Trophoblast cell (in vitro differentiated cells and primary cell): Measurements from ENCODE around the gene CRYBG1.

Source experiments
- DNase-seq, 2 donors: peaks; one replicate each; pipeline ENCODE4 v3.0.0-alpha.2; 2016
- H2AFZ ChIP-seq: 2 replicates; pipeline ENCODE4 v1.6.1; 2013; ENCODE audit warnings: low read length, moderate library complexity, mild to moderate bottlenecking; ENCODE audit not compliant: insufficient read depth, poor library complexity
- H2AK5ac ChIP-seq: 2 replicates; pipeline ENCODE4 v1.6.1; 2013; ENCODE audit warnings: mild to moderate bottlenecking, low read length
- H2BK120ac ChIP-seq: 2 replicates; pipeline ENCODE4 v1.6.1; 2013; ENCODE audit warnings: low read length, mild to moderate bottlenecking, moderate library complexity; ENCODE audit not compliant: insufficient read depth, poor library complexity
- H2BK12ac ChIP-seq: 2 replicates; pipeline ENCODE4 v1.6.1; 2013; ENCODE audit warnings: mild to moderate bottlenecking, low read length, moderate library complexity
- H2BK5ac ChIP-seq: 2 replicates; pipeline ENCODE4 v1.6.1; 2013; ENCODE audit warnings: low read length, low read depth, moderate library complexity, mild to moderate bottlenecking; ENCODE audit not compliant: poor library complexity
- H3K14ac ChIP-seq: 2 replicates; pipeline ENCODE4 v1.6.1; 2013; ENCODE audit warnings: mild to moderate bottlenecking, low read length
- H3K18ac ChIP-seq: 2 replicates; pipeline ENCODE4 v1.6.1; 2013; ENCODE audit warnings: mild to moderate bottlenecking, low read length
- H3K23ac ChIP-seq: 2 replicates; pipeline ENCODE4 v1.6.1; 2013; ENCODE audit warnings: low read length
- H3K27ac ChIP-seq: 2 replicates; pipeline ENCODE4 v1.5.1; 2013; ENCODE audit warnings: low read depth, mild to moderate bottlenecking, inconsistent platforms, low read length, moderate library complexity
- H3K27me3 ChIP-seq: 2 replicates; pipeline ENCODE4 v1.6.1; 2013; ENCODE audit warnings: inconsistent platforms, mild to moderate bottlenecking, low read length, moderate library complexity; ENCODE audit not compliant: insufficient read depth
- H3K36me3 ChIP-seq, 2 experiments: 1 replicate in 1 of 2; 2 replicates in 1 of 2; pipeline ENCODE4 v1.6.1; 2013; ENCODE audit warnings: low read length in 2 of 2, mild to moderate bottlenecking in 2 of 2, moderate library complexity in 1 of 2; ENCODE audit not compliant: insufficient read depth in 2 of 2, control insufficient read depth in 1 of 2
- H3K4ac ChIP-seq: 2 replicates; pipeline ENCODE4 v1.6.1; 2013; ENCODE audit warnings: low read depth, mild to moderate bottlenecking, low read length, moderate library complexity
- H3K4me1 ChIP-seq, 2 experiments: 1 replicate in 1 of 2; 2 replicates in 1 of 2; pipeline ENCODE4 v1.6.1; 2013; ENCODE audit warnings: low read length in 2 of 2, mild to moderate bottlenecking in 2 of 2, moderate library complexity in 1 of 2; ENCODE audit not compliant: insufficient read depth in 2 of 2, control insufficient read depth in 1 of 2
- H3K4me2 ChIP-seq: 2 replicates; pipeline ENCODE4 v1.6.1; 2013; ENCODE audit warnings: inconsistent platforms, mild to moderate bottlenecking, low read length, moderate library complexity
- H3K4me3 ChIP-seq: 2 replicates; pipeline ENCODE4 v1.5.1; 2013; ENCODE audit warnings: mild to moderate bottlenecking, low read depth, low read length, inconsistent platforms
- H3K79me1 ChIP-seq: one replicate; pipeline ENCODE4 v1.6.1; 2013; ENCODE audit warnings: low read length
- H3K79me2 ChIP-seq: 2 replicates; pipeline ENCODE4 v1.6.1; 2013; ENCODE audit warnings: low read length, mild to moderate bottlenecking; ENCODE audit not compliant: control insufficient read depth, insufficient read depth, poor library complexity
- H3K9ac ChIP-seq: 2 replicates; pipeline ENCODE4 v1.6.1; 2013; ENCODE audit warnings: mild to moderate bottlenecking, low read length
- H3K9me3 ChIP-seq: 2 replicates; pipeline ENCODE4 v1.6.1; 2013; ENCODE audit warnings: low read depth, mild to moderate bottlenecking, control low read depth, inconsistent platforms, low read length; ENCODE audit not compliant: insufficient read depth
- H4K12ac ChIP-seq: 2 replicates; pipeline ENCODE4 v1.6.1; 2013; ENCODE audit warnings: low read depth, mild to moderate bottlenecking, low read length, moderate library complexity
- H4K8ac ChIP-seq: 2 replicates; pipeline ENCODE4 v1.6.1; 2013; ENCODE audit warnings: low read depth, mild to moderate bottlenecking, low read length, moderate library complexity
- H4K91ac ChIP-seq: one replicate; pipeline ENCODE4 v1.6.1; 2013; ENCODE audit warnings: low read depth, mild to moderate bottlenecking, low read length, moderate library complexity
- WGBS: extraction: QIAGEN DNeasy Blood & Tissue Kit; methylation state at CpG from one replicate; pipeline ENCODE4 v1.1.7; 2013; ENCODE audit warnings: missing lambda C conversion rate; ENCODE audit not compliant: insufficient read length, insufficient coverage; ENCODE audit errors: extremely low coverage; 5-methylcytosine and 5-hydroxymethylcytosine counted together

CRYBG1 gene

GRCh38 chr6:106614166-106614565 is 253.6 kb downstream of the CRYBG1 start:
- no peak for DNase-seq
- no peak overlapping the region for H3K14ac ChIP-seq
- H2AFZ ChIP-seq, result no peak overlapping the region
- no peak overlapping the region for H3K18ac ChIP-seq
- no peak overlapping the region for H3K23ac ChIP-seq
- H3K27me3 ChIP-seq, result no peaks in the 10 kb centered on the region
- no peak overlapping the region for H3K4me3 ChIP-seq
- no peak overlapping the region for H2BK120ac ChIP-seq
- no peak overlapping the region for H2BK12ac ChIP-seq
- H2AK5ac ChIP-seq, result no peak overlapping the region
- no peaks in the 10 kb centered on the region for H3K36me3 ChIP-seq
- no peak overlapping the region for H3K27ac ChIP-seq
- no peak overlapping the region for H4K8ac ChIP-seq
- no peaks in the 10 kb centered on the region for H3K9me3 ChIP-seq
- H3K4ac ChIP-seq, result no peak overlapping the region
- WGBS, result no CpG with 5 or more reads among the region's 1 CpG
- no peaks in the 10 kb centered on the region for H3K4me1 ChIP-seq
- H3K79me1 ChIP-seq, result no peaks in the 10 kb centered on the region
- no peak overlapping the region for H2BK5ac ChIP-seq
- H3K9ac ChIP-seq, result no peak overlapping the region
- no peak overlapping the region for H4K91ac ChIP-seq
- no peak overlapping the region for H3K4me2 ChIP-seq
- H4K12ac ChIP-seq, result no peak overlapping the region
- H3K79me2 ChIP-seq, result no peaks in the 10 kb centered on the region

- no peaks in the 10 kb centered on the region for H3K27me3 ChIP-seq
- no peak overlapping the region for H2AK5ac ChIP-seq
- H2BK120ac ChIP-seq, result no peak overlapping the region
- DNase-seq, result no peak
- no peak overlapping the region for H3K4me2 ChIP-seq
- H3K4me3 ChIP-seq, result no peak overlapping the region
- H2BK5ac ChIP-seq, result no peak overlapping the region
- H3K9ac ChIP-seq, result no peak overlapping the region
- no peak overlapping the region for H4K91ac ChIP-seq
- H3K79me2 ChIP-seq, result no peaks in the 10 kb centered on the region
- H3K18ac ChIP-seq, result no peak overlapping the region
- H3K23ac ChIP-seq, result no peak overlapping the region
- no peak overlapping the region for H4K12ac ChIP-seq
- H3K9me3 ChIP-seq, result no peaks in the 10 kb centered on the region
- no peak overlapping the region for H3K27ac ChIP-seq
- no peaks in the 10 kb centered on the region for H3K36me3 ChIP-seq
- no peak overlapping the region for H2AFZ ChIP-seq
- H2BK12ac ChIP-seq, result no peak overlapping the region
- WGBS, result no CpG with 5 or more reads among the region's 3 CpGs
- H3K4ac ChIP-seq, result no peak overlapping the region
- H3K79me1 ChIP-seq, result no peaks in the 10 kb centered on the region
- H3K14ac ChIP-seq, result no peak overlapping the region
- H4K8ac ChIP-seq, result no peak overlapping the region
- no peaks in the 10 kb centered on the region for H3K4me1 ChIP-seq
Observed at GRCh38 chr6:106614592-106615257, 254.2 kb downstream of the CRYBG1 start.

GRCh38 chr6:106617302-106617701 is 256.8 kb downstream of the CRYBG1 start:
- no peak for DNase-seq

GRCh38 chr6:106617857-106618256 is 257.3 kb downstream of the CRYBG1 start:
- Histone ChIP-seq H3K79me2 (no peaks in the 10 kb centered on the region), H3K23ac (no peak overlapping the region), H3K9ac (no peak overlapping the region), H3K36me3 (no peaks in the 10 kb centered on the region), H3K14ac (no peak overlapping the region), H2AFZ (no peak overlapping the region), H2BK5ac (no peak overlapping the region), H3K27me3 (no peaks in the 10 kb centered on the region), H4K8ac (no peak overlapping the region), H3K27ac (no peak overlapping the region), H4K12ac (no peak overlapping the region), H3K79me1 (no peaks in the 10 kb centered on the region), H3K4me3 (no peak overlapping the region), H3K4ac (no peak overlapping the region), H2BK120ac (no peak overlapping the region), H2BK12ac (no peak overlapping the region), H3K4me1 (no peaks in the 10 kb centered on the region), H2AK5ac (no peak overlapping the region), H3K4me2 (no peak overlapping the region), H4K91ac (no peak overlapping the region), H3K9me3 (peaks cover 3% of the 10 kb centered on the region), H3K18ac (no peak overlapping the region)
- no CpG with 5 or more reads among the region's 1 CpG for WGBS
- DNase-seq, result no peak

More at GRCh38 chr6:106617302-106617701, 256.8 kb downstream of the CRYBG1 start:
- Histone ChIP-seq H3K79me1 (no peaks in the 10 kb centered on the region), H2AFZ (no peak overlapping the region), H3K9me3 (no peaks in the 10 kb centered on the region), H3K23ac (no peak overlapping the region), H3K27me3 (no peaks in the 10 kb centered on the region), H3K36me3 (no peaks in the 10 kb centered on the region), H2AK5ac (no peak overlapping the region), H3K79me2 (no peaks in the 10 kb centered on the region), H3K9ac (no peak overlapping the region), H2BK120ac (no peak overlapping the region), H2BK12ac (no peak overlapping the region), H3K4ac (no peak overlapping the region), H3K27ac (no peak overlapping the region), H3K14ac (no peak overlapping the region), H3K4me2 (no peak overlapping the region), H2BK5ac (no peak overlapping the region), H3K18ac (no peak overlapping the region), H3K4me3 (no peak overlapping the region), H4K8ac (no peak overlapping the region), H4K12ac (no peak overlapping the region), H3K4me1 (no peaks in the 10 kb centered on the region), H4K91ac (no peak overlapping the region)
